Measurements from ENCODE around the gene KLF3.

The KLF3 gene

GRCh38 chr4:38656111-38656510 lies 7.9 kb upstream of the KLF3 start:
- ATAC-seq (peak; percentile 56), DNase-seq (no peak)

- DNase-seq (no peak), ATAC-seq (no peak)
Measured at GRCh38 chr4:38659346-38659745, 4.7 kb upstream of the KLF3 start.

DNA sequence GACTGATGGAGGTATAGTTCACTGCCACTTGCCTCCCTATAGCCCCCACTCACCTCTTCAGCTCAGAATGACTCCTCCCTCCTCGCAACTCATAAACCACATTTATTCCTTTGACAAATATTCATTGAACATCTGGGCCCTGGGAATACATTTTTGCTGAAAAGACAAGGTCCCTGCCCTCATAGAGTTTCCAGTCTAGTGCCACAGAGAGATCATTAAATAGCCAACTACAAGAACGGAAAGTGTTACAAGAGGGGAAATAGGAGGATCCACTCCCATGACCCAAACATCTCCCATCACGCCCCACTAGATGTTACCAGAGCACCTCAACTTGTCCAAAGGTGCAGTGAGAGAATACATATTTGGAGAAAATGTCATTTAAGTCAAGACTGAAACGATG lies 3.2 kb upstream of the KLF3 start:
- ATAC-seq (no peak), DNase-seq (no peak)

DNA sequence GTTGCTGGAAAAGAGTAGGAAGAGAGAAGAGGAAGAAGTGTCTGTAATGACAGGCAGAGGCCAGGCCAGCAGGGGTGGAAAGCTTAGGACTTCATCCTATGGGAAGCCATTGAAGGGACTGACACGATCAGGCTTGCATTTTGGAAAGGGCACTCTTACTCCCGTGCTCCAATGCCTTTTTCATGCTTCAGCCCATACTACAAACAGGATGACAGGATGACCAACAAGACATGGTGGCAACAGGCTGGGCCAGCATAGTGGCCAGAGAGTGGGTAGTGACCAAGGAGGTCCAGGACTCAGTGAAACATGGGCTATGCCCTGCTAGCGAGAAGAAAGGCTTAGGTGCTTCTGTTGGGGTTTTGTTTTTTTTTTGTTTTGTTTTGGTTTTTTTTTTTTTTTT lies 2.6 kb upstream of the KLF3 start:
- ATAC-seq (no peak), DNase-seq (no peak)

- ATAC-seq (no peak), DNase-seq (no peak)
Measured at GRCh38 chr4:38662522-38663089, 1.4 kb upstream of the KLF3 start.

DNA sequence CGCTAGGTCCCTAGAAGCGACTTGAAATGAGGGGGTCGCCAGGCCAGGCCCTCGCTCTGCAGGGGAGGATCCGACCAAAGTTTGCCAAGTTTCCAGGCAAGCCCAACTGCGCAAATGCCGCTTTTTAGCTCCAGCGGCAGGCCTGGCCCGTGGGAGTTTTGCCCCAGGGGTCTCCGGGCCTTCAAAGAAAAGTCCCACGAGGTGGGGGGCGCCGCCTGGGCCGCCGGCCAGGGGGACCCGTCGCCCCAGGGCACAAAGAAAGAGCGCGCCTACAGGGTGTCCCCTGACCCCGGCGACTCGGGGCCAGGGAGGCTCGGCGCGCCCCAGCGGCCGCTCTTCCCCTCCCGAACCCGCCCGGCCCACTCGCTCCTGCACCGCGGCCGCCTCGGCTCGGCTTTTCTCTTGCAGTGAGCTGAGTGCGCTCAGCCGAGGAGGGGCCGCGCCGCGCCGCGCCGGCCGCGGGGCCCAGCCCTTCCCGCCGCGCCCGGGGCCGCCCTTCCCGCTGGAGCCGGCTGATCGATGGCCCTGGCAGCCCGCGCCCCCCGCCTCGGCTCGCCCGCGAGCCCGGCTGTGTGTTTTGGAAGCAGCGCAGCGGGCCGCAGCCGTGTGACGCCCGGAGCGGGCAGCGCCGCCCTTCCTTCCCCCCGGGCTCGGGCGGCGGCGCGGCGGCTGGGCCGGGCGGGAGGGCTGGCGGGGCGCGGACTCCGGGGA lies 754 bp upstream of the KLF3 start:
- peak; percentile 64 for ATAC-seq
- DNase-seq, result peak; percentile 67

GRCh38 chr4:38664706-38665401 lies 855 bp downstream of the KLF3 start:
- DNase-seq, result peak; percentile 45

DNA sequence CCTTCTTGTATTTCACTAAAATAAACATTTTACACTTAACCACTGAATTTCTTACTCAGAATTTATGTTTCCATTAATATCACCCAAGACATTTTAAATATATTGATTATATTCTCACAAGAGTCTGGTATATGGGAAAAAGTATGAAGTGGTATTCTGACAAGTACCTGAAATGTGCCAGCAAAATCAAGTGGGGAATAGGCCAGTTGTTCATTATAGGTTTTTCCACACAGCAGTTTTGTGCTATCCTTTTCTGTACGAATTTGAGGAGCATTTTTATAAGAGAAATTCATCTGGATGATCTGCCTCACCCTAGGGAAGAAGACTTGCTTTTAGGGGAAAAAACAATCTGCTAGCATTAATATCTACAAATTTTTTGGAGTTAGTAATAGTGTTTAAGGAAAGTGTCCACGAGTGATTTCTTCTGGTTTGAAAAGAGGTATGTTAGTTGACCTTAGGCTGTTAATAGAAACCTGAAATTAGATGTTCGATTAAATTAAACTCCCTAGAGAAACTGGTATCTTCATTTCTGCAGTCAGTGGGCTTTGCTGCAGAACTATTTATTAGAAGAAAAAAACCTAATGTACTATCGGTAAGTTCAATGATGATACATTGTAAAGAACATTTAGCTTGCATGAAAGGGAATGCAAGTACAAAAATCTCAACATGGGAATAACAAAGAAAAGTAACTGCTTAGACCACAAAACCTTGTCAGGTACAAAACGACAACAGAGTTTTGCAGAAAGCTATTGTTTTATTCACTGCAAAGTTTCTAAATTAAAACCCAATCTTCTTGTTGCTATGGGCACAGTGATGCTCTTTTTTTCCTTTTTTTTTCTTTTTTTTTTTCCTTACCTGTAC lies 1.8 kb downstream of the KLF3 start:
- DNase-seq, result no peak
- no peak for ATAC-seq

More at GRCh38 chr4:38664706-38665401, 855 bp downstream of the KLF3 start:
- no peak for ATAC-seq

- no peak for ATAC-seq
- DNase-seq, result no peak
Measured at GRCh38 chr4:38666766-38667084, 2.7 kb downstream of the KLF3 start.

DNA sequence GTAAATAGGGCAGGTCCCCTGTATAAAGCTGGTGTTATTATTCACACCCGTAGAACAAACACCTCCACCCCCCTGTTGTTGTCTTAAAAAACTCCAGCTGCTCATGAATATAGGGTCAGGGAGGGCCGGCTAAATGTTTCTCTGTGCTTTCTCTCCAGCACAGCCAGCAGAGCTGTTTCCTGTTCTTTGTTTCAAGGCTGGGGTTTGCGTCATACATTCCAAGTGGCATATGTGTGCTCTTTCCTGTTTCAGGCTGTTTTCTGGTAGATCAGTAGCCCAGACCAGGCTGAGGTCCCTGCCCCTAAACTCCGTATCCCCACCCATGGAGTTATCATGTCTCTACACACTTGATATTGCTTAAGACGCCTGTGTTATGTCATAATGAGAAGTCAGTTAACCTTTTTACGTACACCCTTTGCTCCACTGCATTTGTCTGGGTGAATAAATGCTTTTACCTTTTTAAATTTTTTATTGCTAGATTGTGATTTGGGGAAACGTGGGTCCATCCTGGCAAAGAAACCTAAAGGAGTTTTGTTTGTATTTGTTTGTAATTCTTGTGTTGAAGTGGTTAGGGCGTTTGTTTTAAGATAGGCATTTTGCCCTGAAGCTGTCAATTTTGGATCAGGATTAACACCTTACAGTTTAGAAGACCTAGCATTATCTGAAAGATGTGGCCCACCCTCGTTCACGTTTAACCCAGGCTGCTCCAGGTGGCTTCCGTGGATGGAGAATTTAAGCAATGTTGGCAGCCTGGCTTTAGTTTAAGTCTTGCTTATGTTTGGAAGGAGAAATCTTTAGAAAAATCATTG lies 3.3 kb downstream of the KLF3 start:
- ATAC-seq (peak; percentile 55), DNase-seq (peak; percentile 56)

- DNase-seq (no peak), ATAC-seq (no peak)
Measured at GRCh38 chr4:38668203-38668971, 4.4 kb downstream of the KLF3 start.

- DNase-seq (no peak), ATAC-seq (no peak)
Measured at GRCh38 chr4:38669208-38669607, 5.2 kb downstream of the KLF3 start.

GRCh38 chr4:38670109-38670901 lies 6.3 kb downstream of the KLF3 start:
- DNase-seq, result no peak

DNA sequence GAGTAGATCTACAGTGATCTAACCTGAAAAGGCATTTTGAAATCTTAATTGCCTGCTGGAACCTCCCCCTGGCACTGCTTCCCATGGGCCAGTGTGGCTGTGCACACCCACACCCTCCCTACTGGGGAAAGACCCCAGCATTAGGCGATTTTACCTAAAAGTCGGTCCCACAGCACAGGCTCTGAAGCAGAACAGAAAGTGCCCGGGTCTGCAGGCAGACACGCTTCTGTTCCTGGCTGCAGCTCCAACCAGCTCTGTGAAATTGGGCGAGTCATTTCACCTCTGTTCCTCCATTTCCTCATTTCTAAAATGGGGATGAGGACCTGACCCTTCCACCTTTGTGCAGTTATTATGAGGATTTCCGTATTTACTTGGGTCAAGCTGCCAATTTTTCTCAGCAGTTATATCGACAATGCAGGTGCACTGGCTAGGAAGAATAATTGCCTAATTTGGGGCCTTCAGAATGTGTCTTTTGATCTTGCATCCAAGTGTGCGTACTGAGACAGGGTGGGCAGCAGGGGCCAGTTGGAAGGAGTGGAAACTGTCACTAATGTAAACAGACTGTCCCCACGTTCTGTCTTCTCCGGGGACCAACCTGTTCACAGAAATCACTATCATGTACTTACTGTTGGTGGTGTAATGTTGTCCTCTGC lies 7.1 kb downstream of the KLF3 start:
- ATAC-seq, result no peak
- DNase-seq, result no peak

More at GRCh38 chr4:38670109-38670901, 6.3 kb downstream of the KLF3 start:
- no peak for ATAC-seq

- DNase-seq (no peak), ATAC-seq (no peak)
Measured at GRCh38 chr4:38671592-38671940, 7.6 kb downstream of the KLF3 start.

GRCh38 chr4:38672074-38672396 lies 8.0 kb downstream of the KLF3 start:
- DNase-seq (no peak), ATAC-seq (no peak)

DNA sequence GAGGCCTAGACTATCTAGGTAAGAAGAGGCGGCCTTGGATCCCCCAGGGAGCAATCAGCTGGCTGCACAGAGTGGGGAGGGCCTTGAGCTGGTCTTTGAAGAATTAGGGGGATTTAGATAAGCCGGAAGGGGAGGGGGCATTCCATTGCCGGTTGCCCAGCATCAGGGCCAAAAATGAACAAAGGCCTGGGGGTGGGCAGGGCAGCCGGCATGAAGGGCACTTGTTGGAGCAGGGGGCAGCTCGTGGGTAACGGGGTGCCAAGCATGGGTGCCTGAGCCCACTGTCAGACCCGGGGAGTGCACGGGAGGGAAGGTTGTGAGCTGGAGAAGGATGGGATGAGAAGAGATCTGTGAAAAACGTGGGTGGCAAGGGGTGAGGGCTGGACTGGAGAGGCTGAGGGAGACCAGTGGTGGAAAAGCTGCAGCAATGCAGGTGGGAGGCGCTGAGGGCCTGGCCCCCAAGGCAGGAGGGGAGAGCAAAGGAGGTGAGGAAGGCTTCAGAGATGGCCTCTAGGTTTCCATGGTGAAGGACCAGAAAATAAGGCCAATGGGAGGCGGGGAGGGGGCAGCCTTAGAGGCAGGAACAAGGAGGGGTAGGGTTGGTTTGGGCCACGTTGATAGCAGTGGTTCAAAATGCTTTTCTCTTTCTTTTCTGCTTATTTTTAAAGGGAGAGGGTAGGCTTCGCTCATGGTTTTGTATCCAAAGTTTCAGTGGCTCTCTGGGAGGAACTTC lies 8.6 kb downstream of the KLF3 start:
- DNase-seq, result no peak
- no peak for ATAC-seq

- no peak for DNase-seq
- no peak for ATAC-seq
Measured at GRCh38 chr4:38673130-38673978, 9.4 kb downstream of the KLF3 start.

Data from stimulated activated naive CD8-positive, alpha-beta T cell treated with anti-CD3 and anti-CD28 coated beads, Interleukin-15, Interleukin-2, amounts not matched to agents 100 U/mL and 50 U/mL, for 24 hours (primary cell).